ENCODE measurements around the gene ORMDL3. TPM values are rescaled to one million over a fixed set of nuclear protein-coding genes. Genes with fewer than 3 reads are reported as not detected.
"Not testable (repeated sequence)": the region's sequence is repeated elsewhere in the genome, so short reads cannot be mapped to it uniquely, and the experiment has no call there.

Gene ORMDL3
- total RNA-seq, 1 experiment from 2014 or later: 22.1 TPM

- no peak for DNase-seq (ENCODE audit: low read depth)
Measured at GRCh38 chr17:39949028-39949427, 21.6 kb upstream of the ORMDL3 start.

- not testable (repeated sequence) for DNase-seq (ENCODE audit: low read depth)
Measured at GRCh38 chr17:39948489-39948828, 21.1 kb upstream of the ORMDL3 start.

- no peak for DNase-seq (ENCODE audit: low read depth)
Measured at GRCh38 chr17:39946551-39947330, 19.3 kb upstream of the ORMDL3 start.

GRCh38 chr17:39944393-39944711 lies 17.0 kb upstream of the ORMDL3 start:
- no peak for DNase-seq (ENCODE audit: low read depth)

- DNase-seq (ENCODE audit: low read depth): no peak
Measured at GRCh38 chr17:39943702-39944392, 16.4 kb upstream of the ORMDL3 start.

GRCh38 chr17:39939588-39940419 lies 12.4 kb upstream of the ORMDL3 start:
- peak; percentile 77 for DNase-seq (ENCODE audit: low read depth)

- DNase-seq (ENCODE audit: low read depth): no peak
Measured at GRCh38 chr17:39939106-39939505, 11.7 kb upstream of the ORMDL3 start.

- no peak for DNase-seq (ENCODE audit: low read depth)
Measured at GRCh38 chr17:39938140-39938869, 10.9 kb upstream of the ORMDL3 start.

GRCh38 chr17:39937447-39937846 lies 10.0 kb upstream of the ORMDL3 start:
- DNase-seq (ENCODE audit: low read depth): no peak

GRCh38 chr17:39935909-39936308 lies 8.5 kb upstream of the ORMDL3 start:
- DNase-seq (ENCODE audit: low read depth): peak; percentile 14

- DNase-seq (ENCODE audit: low read depth): no peak
Measured at GRCh38 chr17:39934324-39934723, 6.9 kb upstream of the ORMDL3 start.

- no peak for DNase-seq (ENCODE audit: low read depth)
Measured at GRCh38 chr17:39933912-39934311, 6.5 kb upstream of the ORMDL3 start.

- peak; percentile 61 for DNase-seq (ENCODE audit: low read depth)
Measured at GRCh38 chr17:39929646-39930407, 2.4 kb upstream of the ORMDL3 start.

GRCh38 chr17:39928858-39929645 lies 1.7 kb upstream of the ORMDL3 start:
- DNase-seq (ENCODE audit: low read depth): peak; percentile 83

GRCh38 chr17:39927929-39928857 lies 792 bp upstream of the ORMDL3 start:
- DNase-seq (ENCODE audit: low read depth): no peak

GRCh38 chr17:39926588-39927100 lies 757 bp downstream of the ORMDL3 start:
- DNase-seq (ENCODE audit: low read depth): no peak

GRCh38 chr17:39926135-39926587 lies 1.2 kb downstream of the ORMDL3 start:
- DNase-seq (ENCODE audit: low read depth): no peak

GRCh38 chr17:39925282-39926134 lies 1.9 kb downstream of the ORMDL3 start:
- DNase-seq (ENCODE audit: low read depth): no peak

Data from RPMI7951 (cell line).